ENCODE data around the gene FAM20C.

The FAM20C gene

DNA sequence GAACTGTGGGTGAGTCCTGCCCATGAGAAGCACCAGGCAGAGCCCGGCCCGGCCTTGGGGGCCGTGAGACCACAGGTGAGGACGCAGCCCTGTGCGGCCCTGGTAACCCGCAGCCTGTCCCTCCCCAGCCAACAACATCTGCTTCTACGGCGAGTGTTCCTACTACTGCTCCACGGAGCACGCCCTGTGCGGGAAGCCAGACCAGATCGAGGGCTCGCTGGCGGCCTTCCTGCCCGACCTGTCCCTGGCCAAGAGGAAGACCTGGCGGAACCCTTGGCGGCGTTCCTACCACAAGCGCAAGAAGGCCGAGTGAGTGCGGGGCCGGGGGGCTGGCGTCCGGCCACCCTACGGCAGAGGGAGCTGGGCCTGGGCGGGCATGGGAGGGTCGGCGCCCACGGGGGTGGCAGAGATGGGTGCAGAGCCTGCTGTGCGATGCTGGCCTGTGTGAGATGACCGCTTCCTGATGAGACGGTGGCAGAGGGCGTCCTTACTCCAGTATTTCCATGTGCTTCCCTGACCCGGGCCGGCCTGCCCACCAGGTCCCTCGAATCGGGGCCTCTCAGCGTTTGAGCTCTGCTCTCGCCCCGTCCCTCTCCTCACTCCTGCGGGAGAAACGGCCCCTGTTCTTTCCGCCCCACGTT, 63.5 kb downstream of the FAM20C start:
- no peak for DNase-seq (ENCODE audit: low read depth in 1 of 2, low spot score in 1 of 2)

DNA sequence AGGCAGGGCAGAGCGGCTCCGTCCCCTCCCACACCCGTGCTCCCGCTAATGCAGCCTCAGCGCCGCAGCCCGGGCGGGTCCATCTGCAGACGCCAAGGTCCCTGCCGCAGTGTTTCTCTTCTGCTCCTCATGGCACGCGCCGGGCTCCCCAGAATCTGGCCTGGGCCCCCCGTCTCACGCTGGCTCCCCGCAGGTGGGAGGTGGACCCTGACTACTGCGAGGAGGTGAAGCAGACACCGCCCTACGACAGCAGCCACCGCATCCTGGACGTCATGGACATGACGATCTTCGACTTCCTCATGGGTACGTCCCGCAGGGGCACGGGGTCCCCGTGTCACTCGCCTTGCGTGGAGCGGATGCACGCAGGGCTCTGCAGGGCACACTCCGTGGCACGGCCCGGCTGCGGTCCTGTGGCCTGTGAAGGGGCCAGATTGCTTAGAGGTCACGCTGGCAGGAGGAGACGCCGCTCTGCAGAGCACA, 64.1 kb downstream of the FAM20C start:
- DNase-seq (ENCODE audit: low read depth in 1 of 2, low spot score in 1 of 2): no peak

- no peak for DNase-seq (ENCODE audit: low read depth in 1 of 2, low spot score in 1 of 2)
Measured at GRCh38 chr7:256981-257646, 64.7 kb downstream of the FAM20C start.

DNA sequence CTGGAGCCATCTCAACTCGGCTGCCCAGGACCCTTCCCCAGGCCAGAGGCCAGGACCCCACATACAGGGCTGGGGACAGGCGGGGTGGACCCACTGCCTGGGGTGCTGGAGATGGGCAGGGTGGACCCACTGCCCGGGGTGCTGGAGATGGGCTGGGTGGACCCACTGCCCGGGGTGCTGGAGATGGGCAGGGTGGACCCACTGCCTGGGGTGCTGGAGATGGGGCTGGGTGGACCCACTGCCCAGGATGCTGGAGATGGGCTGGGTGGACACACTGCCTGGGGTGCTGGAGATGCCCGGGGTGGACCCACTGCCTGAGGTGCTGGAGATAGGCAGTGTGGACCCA, 65.2 kb downstream of the FAM20C start:
- no peak for DNase-seq (ENCODE audit: low read depth in 1 of 2, low spot score in 1 of 2)

DNA sequence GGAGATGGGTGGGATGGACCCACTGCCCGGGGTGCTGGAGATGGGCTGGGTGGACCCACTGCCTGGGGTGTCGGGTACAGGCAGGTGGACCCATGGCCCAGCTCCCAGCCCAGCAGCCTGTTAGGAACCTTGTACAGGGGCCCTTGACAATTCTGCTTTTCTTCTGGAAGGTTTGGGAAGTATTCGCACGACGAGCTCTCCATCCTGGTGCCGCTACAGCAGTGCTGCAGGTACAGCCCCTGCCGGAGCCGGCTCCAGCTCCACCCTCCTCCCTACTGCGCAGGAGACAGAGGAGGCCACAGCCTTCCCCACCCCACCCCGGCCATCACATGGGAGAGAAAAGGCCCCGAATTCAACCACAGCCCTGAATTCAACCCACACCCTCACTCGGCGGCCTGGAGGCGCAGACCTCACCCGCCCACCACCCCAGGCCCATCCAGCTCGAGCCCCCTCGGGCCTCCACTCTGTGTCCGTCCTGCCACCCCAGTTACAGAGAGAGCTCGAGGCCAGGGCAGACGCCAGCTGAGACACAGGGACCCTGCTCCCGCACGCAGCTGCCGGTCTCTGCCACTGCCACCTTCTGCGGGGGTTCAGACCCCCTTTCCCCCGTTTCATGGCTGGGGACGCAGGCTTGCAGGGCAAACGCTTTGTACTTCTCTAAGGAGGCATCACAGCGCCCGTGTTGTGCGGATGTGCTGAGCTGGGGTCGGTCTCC, 66.3 kb downstream of the FAM20C start:
- DNase-seq (ENCODE audit: low read depth in 1 of 2, low spot score in 1 of 2): no peak

DNA sequence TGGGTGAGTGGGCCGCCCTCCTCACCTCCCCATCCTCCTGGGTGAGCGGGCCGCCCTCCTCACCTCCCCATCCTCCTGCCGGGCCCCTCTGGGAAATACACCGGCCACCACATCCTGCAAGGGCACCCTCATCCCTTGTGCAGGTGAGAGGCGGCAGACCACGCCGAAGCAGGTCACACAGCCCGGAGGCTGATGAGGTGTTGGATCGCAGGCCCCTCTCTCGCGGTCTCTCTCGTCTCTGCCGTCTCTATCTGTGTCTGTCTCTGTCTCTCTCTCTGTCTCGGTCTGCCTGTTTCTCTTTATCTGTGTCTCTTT, 66.8 kb downstream of the FAM20C start:
- DNase-seq (ENCODE audit: low read depth in 1 of 2, low spot score in 1 of 2): no peak

GRCh38 chr7:259751-260405, 67.5 kb downstream of the FAM20C start:
- no peak for DNase-seq (ENCODE audit: low read depth in 1 of 2, low spot score in 1 of 2)

- DNase-seq (ENCODE audit: low read depth in 1 of 2, low spot score in 1 of 2): no peak
Measured at GRCh38 chr7:260441-261281, 68.3 kb downstream of the FAM20C start.

- DNase-seq (ENCODE audit: low read depth in 1 of 2, low spot score in 1 of 2): no peak
Measured at GRCh38 chr7:261341-262250, 69.2 kb downstream of the FAM20C start.

DNA sequence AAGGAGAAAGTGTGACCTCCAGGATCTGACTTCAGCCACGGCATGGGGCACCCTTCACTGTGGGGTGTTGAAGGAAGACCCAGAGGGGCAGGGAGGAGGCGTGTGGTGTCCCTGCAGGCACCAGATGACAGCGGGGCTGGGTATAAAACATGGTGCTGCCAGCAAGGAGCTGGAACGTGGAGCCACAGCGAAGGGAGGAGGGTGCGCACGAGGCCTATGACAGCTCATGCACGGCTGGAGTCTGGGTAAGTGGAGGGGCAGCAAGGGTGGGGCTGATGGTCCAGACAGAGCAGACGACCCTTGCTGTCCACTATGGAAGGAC, 69.8 kb downstream of the FAM20C start:
- no peak for DNase-seq (ENCODE audit: low read depth in 1 of 2, low spot score in 1 of 2)

DNA sequence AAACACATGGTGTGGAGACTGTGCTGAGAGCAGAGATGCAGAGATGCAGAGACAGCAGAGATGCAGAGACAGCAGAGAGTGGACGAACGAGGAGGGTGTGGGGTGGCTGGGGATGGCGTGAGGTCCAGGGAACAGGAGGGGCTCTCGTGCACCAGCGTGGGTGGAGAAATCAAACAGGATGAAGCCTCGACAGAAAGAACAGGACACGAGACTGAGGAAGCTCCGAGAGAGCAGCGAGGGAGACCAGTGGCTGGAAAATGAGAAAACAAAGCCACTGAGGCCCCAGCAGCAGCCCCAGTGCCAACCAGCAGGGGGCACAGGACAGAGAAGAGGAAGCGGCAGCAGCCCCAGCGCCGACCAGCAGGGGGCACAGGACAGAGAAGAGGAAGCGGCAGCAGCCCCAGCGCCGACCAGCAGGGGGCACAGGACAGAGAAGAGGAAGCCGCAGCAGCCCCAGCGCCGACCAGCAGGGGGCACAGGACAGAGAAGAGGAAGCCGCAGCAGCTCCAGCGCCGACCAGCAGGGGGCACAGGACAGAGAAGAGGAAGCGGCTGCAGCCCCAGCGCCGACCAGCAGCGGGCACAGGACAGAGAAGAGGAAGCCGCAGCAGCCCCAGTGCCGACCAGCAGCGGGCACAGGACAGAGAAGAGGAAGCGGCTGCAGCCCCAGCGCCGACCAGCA, 70.4 kb downstream of the FAM20C start:
- peak; percentile 48 to 59 for DNase-seq (ENCODE audit: low read depth in 1 of 2, low spot score in 1 of 2)

- DNase-seq (ENCODE audit: low read depth in 1 of 2, low spot score in 1 of 2): peak in 1 of 2 donors; percentile 65
Measured at GRCh38 chr7:263483-264351, 71.3 kb downstream of the FAM20C start.

DNA sequence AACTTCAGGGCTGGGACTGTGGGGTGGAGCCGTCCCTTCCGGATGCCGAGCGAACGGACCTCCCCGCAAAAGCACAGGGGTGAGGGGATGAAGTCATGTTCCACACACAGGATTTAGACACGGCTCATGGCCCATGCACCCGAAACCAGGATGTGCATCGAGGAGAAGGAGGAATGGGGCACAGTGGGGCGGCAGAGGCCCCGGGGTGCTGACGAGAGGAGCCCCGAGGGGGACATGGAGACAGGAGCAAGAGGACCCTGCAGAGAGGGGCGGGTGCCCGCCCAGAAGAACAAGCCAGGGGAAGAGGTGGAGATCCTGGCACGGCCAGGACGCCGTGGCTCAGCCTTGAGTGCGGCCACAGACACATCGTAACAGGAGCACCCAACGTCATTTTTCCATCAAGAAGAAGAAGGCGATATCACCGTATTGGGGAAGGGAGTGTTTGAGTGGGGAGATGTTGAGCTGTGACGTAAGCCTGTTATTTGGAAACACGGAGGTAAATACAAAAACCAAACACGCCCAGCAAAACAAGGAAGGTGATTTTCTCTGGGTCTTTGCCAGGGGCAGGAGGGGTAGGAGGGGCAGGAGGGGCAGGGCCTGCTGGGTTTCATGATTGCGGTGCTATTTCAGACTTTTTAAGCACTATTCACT, 72.3 kb downstream of the FAM20C start:
- DNase-seq (ENCODE audit: low read depth in 1 of 2, low spot score in 1 of 2): no peak

DNA sequence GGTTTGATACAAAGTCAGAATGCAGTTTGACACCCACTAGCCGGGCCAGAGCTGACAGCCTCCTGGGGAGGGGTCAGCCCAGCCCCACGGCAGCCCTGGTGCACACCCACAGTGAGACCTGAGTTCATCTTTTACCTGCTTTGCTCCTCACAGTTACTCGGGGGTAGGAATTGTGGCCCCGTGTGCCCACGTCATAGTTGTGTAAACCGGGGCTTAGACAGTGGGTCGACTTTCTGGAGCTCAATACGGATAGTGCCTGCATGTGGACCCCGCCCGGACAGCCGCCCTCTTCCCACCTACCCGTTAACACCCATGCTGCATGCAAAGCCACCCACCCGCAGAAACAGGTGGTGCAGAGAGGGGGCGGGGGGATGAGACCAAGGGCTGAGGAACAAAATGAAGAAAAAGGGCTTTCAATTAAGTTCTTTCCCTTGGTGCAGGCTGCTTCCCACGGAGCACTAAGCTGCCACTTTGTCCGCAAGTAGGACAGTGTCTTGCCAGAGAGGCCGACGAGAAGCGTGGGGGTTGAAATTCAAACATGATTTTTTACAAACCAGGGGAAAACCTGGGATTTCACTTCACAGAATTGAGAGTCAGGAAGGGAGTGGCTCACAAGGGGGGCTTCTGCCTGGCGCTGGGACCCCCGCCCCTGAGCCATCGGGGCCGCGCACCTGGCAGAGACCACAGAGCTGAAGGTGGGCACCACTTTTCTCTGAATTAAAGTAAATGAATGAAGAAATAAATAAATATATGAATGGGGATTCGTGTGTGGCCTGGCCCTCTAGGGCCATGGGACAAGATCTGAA, 73.0 kb downstream of the FAM20C start:
- DNase-seq (ENCODE audit: low read depth in 1 of 2, low spot score in 1 of 2): no peak

GRCh38 chr7:265998-266850, 73.9 kb downstream of the FAM20C start:
- DNase-seq (ENCODE audit: low read depth in 1 of 2, low spot score in 1 of 2): no peak
